ENCODE data around the gene SLC39A5.

The SLC39A5 gene

GRCh38 chr12:56231184-56231582, 1.3 kb downstream of the SLC39A5 start:
- DNase-seq (ENCODE audit: low read depth, low spot score), result no peak
- H3K27ac ChIP-seq, result no peak overlapping the region
- no peak overlapping the region for H3K4me3 ChIP-seq
- H3K36me3 ChIP-seq (ENCODE audit: insufficient read depth, low read length), result no peaks in the 10 kb centered on the region
- no peak overlapping the region for H3K9ac ChIP-seq (ENCODE audit: insufficient read length)
- TF ChIP-seq EZH2 (IDR thresholded peaks at IDR 0.05), result no peak
- TF ChIP-seq POLR2AphosphoS5 (IDR thresholded peaks at IDR 0.05; ENCODE audit: borderline replicate concordance, low read depth, low read length), result no peak
- TF ChIP-seq FOXP2 (optimal IDR thresholded peaks at IDR 0.05; ENCODE audit: control extremely low read depth, extremely low read length, insufficient read depth), result no peak
- no peaks in the 10 kb centered on the region for H3K9me3 ChIP-seq (ENCODE audit: low read depth, low read length)

- H3K27ac ChIP-seq, result no peak overlapping the region
- no peaks in the 10 kb centered on the region for H3K9me3 ChIP-seq (ENCODE audit: low read depth, low read length)
- no peak overlapping the region for H3K4me3 ChIP-seq
- no peak for DNase-seq (ENCODE audit: low read depth, low spot score)
- H3K36me3 ChIP-seq (ENCODE audit: insufficient read depth, low read length), result no peaks in the 10 kb centered on the region
- no peak overlapping the region for H3K9ac ChIP-seq (ENCODE audit: insufficient read length)
- no peak for TF ChIP-seq FOXP2 (optimal IDR thresholded peaks at IDR 0.05; ENCODE audit: control extremely low read depth, extremely low read length, insufficient read depth)
- TF ChIP-seq POLR2AphosphoS5 (IDR thresholded peaks at IDR 0.05; ENCODE audit: borderline replicate concordance, low read depth, low read length), result peak; percentile 25; the same call in 1 of the 2 replicates
- no peak for TF ChIP-seq EZH2 (IDR thresholded peaks at IDR 0.05)
These were observed 5.0 kb downstream of the SLC39A5 start for GRCh38 chr12:56234746-56235436.

GRCh38 chr12:56236091-56236490, 6.2 kb downstream of the SLC39A5 start:
- TF ChIP-seq EZH2 (IDR thresholded peaks at IDR 0.05) (no peak), POLR2AphosphoS5 (IDR thresholded peaks at IDR 0.05; ENCODE audit: borderline replicate concordance, low read depth, low read length) (no peak), FOXP2 (optimal IDR thresholded peaks at IDR 0.05; ENCODE audit: control extremely low read depth, extremely low read length, insufficient read depth) (no peak)
- no peak overlapping the region for H3K9ac ChIP-seq (ENCODE audit: insufficient read length)
- DNase-seq (ENCODE audit: low read depth, low spot score), result no peak

GRCh38 chr12:56236985-56237384, 7.1 kb downstream of the SLC39A5 start:
- TF ChIP-seq FOXP2 (optimal IDR thresholded peaks at IDR 0.05; ENCODE audit: control extremely low read depth, extremely low read length, insufficient read depth) (no peak), EZH2 (IDR thresholded peaks at IDR 0.05) (no peak), POLR2AphosphoS5 (IDR thresholded peaks at IDR 0.05; ENCODE audit: borderline replicate concordance, low read depth, low read length) (no peak)
- H3K9me3 ChIP-seq (ENCODE audit: low read depth, low read length), result no peaks in the 10 kb centered on the region
- peaks cover 7% of the 10 kb centered on the region; the same call in 1 of the 2 replicates for H3K36me3 ChIP-seq (ENCODE audit: insufficient read depth, low read length)
- H3K9ac ChIP-seq (ENCODE audit: insufficient read length), result no peak overlapping the region
- no peak overlapping the region for H3K4me3 ChIP-seq
- no peak for DNase-seq (ENCODE audit: low read depth, low spot score)
- no peak overlapping the region for H3K27ac ChIP-seq

More at GRCh38 chr12:56236091-56236490, 6.2 kb downstream of the SLC39A5 start:
- H3K9me3 ChIP-seq (ENCODE audit: low read depth, low read length), result no peaks in the 10 kb centered on the region
- no peak overlapping the region for H3K27ac ChIP-seq
- no peak overlapping the region for H3K4me3 ChIP-seq
- peaks cover 3% of the 10 kb centered on the region; the same call in 1 of the 2 replicates for H3K36me3 ChIP-seq (ENCODE audit: insufficient read depth, low read length)

GRCh38 chr12:56237552-56237951, 7.7 kb downstream of the SLC39A5 start:
- TF ChIP-seq EZH2 (IDR thresholded peaks at IDR 0.05) (no peak), FOXP2 (optimal IDR thresholded peaks at IDR 0.05; ENCODE audit: control extremely low read depth, extremely low read length, insufficient read depth) (no peak), POLR2AphosphoS5 (IDR thresholded peaks at IDR 0.05; ENCODE audit: borderline replicate concordance, low read depth, low read length) (no peak)
- peaks cover 13% of the 10 kb centered on the region; the same call in 1 of the 2 replicates for H3K36me3 ChIP-seq (ENCODE audit: insufficient read depth, low read length)

GRCh38 chr12:56241424-56242303, 11.8 kb downstream of the SLC39A5 start:
- no peak for DNase-seq (ENCODE audit: low read depth, low spot score)
- Histone ChIP-seq H3K9me3 (ENCODE audit: low read depth, low read length) (no peaks in the 10 kb centered on the region), H3K9ac (ENCODE audit: insufficient read length) (no peak overlapping the region), H3K27ac (no peak overlapping the region), H3K4me3 (no peak overlapping the region), H3K36me3 (ENCODE audit: insufficient read depth, low read length) (peaks cover 41% of the 10 kb centered on the region; the same call in 1 of the 2 replicates)
- TF ChIP-seq EZH2 (IDR thresholded peaks at IDR 0.05) (no peak), FOXP2 (optimal IDR thresholded peaks at IDR 0.05; ENCODE audit: control extremely low read depth, extremely low read length, insufficient read depth) (no peak), POLR2AphosphoS5 (IDR thresholded peaks at IDR 0.05; ENCODE audit: borderline replicate concordance, low read depth, low read length) (no peak)

More at GRCh38 chr12:56237552-56237951, 7.7 kb downstream of the SLC39A5 start:
- Histone ChIP-seq H3K9ac (ENCODE audit: insufficient read length) (no peak overlapping the region), H3K27ac (no peak overlapping the region), H3K9me3 (ENCODE audit: low read depth, low read length) (no peaks in the 10 kb centered on the region), H3K4me3 (no peak overlapping the region)
- no peak for DNase-seq (ENCODE audit: low read depth, low spot score)

GRCh38 chr12:56242986-56243385, 13.1 kb downstream of the SLC39A5 start:
- H3K36me3 ChIP-seq (ENCODE audit: insufficient read depth, low read length), result peaks cover 52% of the 10 kb centered on the region; the same call in 1 of the 2 replicates
- no peak overlapping the region for H3K27ac ChIP-seq
- no peaks in the 10 kb centered on the region for H3K9me3 ChIP-seq (ENCODE audit: low read depth, low read length)
- no peak for DNase-seq (ENCODE audit: low read depth, low spot score)
- no peak overlapping the region for H3K9ac ChIP-seq (ENCODE audit: insufficient read length)
- no peak for TF ChIP-seq POLR2AphosphoS5 (IDR thresholded peaks at IDR 0.05; ENCODE audit: borderline replicate concordance, low read depth, low read length)
- TF ChIP-seq EZH2 (IDR thresholded peaks at IDR 0.05), result no peak
- no peak for TF ChIP-seq FOXP2 (optimal IDR thresholded peaks at IDR 0.05; ENCODE audit: control extremely low read depth, extremely low read length, insufficient read depth)
- H3K4me3 ChIP-seq, result no peak overlapping the region

- Histone ChIP-seq H3K27ac (no peak overlapping the region), H3K9ac (ENCODE audit: insufficient read length) (no peak overlapping the region), H3K36me3 (ENCODE audit: insufficient read depth, low read length) (peaks cover 59% of the 10 kb centered on the region; the same call in 1 of the 2 replicates), H3K4me3 (no peak overlapping the region), H3K9me3 (ENCODE audit: low read depth, low read length) (no peaks in the 10 kb centered on the region)
- DNase-seq (ENCODE audit: low read depth, low spot score), result no peak
- TF ChIP-seq FOXP2 (optimal IDR thresholded peaks at IDR 0.05; ENCODE audit: control extremely low read depth, extremely low read length, insufficient read depth), result no peak
- TF ChIP-seq EZH2 (IDR thresholded peaks at IDR 0.05), result no peak
- no peak for TF ChIP-seq POLR2AphosphoS5 (IDR thresholded peaks at IDR 0.05; ENCODE audit: borderline replicate concordance, low read depth, low read length)
These were observed 13.9 kb downstream of the SLC39A5 start for GRCh38 chr12:56243731-56244181.
